HG02623 (cell line): Measurements from ENCODE around the gene TRIM40.

Source experiments
- ATAC-seq: cut with Tn5 transposase; IDR thresholded peaks from one replicate; pipeline ENCODE4 v1.9.1; 2021; ENCODE audit warnings: moderate library complexity; ENCODE audit not compliant: unreplicated experiment

TRIM40 gene

GRCh38 chr6:30135757-30136156 is at the start of gene TRIM40:
Gene TRIM40 (plus strand): TSS chr6:30136140. CDS start chr6:30137037, 897 bp downstream.
- ATAC-seq = no peak

GRCh38 chr6:30087876-30088275 is 48.1 kb upstream of the TRIM40 start:
- no peak for ATAC-seq

GRCh38 chr6:30091577-30092381 is 44.2 kb upstream of the TRIM40 start:
- no peak for ATAC-seq

GRCh38 chr6:30092852-30093543 is 42.9 kb upstream of the TRIM40 start:
- ATAC-seq = no peak

- ATAC-seq = no peak
These were observed 41.8 kb upstream of the TRIM40 start for GRCh38 chr6:30093951-30094661.

GRCh38 chr6:30096829-30097228 is 39.1 kb upstream of the TRIM40 start:
- no peak for ATAC-seq

GRCh38 chr6:30097902-30098768 is 37.8 kb upstream of the TRIM40 start:
- ATAC-seq = no peak

- ATAC-seq = no peak
These were observed 35.8 kb upstream of the TRIM40 start for GRCh38 chr6:30100154-30100553.

GRCh38 chr6:30100585-30101443 is 35.1 kb upstream of the TRIM40 start:
- ATAC-seq = no peak

- ATAC-seq = peak; percentile 68
These were observed 34.2 kb upstream of the TRIM40 start for GRCh38 chr6:30101444-30102413.

- ATAC-seq = no peak
These were observed 33.4 kb upstream of the TRIM40 start for GRCh38 chr6:30102414-30102969.

- peak; percentile 59 for ATAC-seq
These were observed 32.7 kb upstream of the TRIM40 start for GRCh38 chr6:30102970-30103871.

- no peak for ATAC-seq
These were observed 32.1 kb upstream of the TRIM40 start for GRCh38 chr6:30103872-30104179.

- ATAC-seq = no peak
These were observed 31.3 kb upstream of the TRIM40 start for GRCh38 chr6:30104661-30105060.

- no peak for ATAC-seq
These were observed 24.6 kb upstream of the TRIM40 start for GRCh38 chr6:30111266-30111856.

GRCh38 chr6:30112402-30112994 is 23.4 kb upstream of the TRIM40 start:
- no peak for ATAC-seq
